Stimulated activated naive CD8-positive, alpha-beta T cell treated with anti-CD3 and anti-CD28 coated beads, Interleukin-15, Interleukin-2, amounts not matched to agents 100 ng/mL and 50 ng/mL, for 24 hours (primary cell): ENCODE results near the gene MORN5.

Experiments used
- H3K27ac Mint-ChIP-seq: one replicate; pipeline ENCODE4 v1.8.0; 2021; ENCODE audit warnings: mild to moderate bottlenecking, mixed read lengths
- H3K27me3 Mint-ChIP-seq: one replicate; pipeline ENCODE4 v1.8.0; 2021; ENCODE audit warnings: mixed read lengths
- H3K36me3 Mint-ChIP-seq: one replicate; pipeline ENCODE4 v1.8.0; 2021; ENCODE audit warnings: low read depth, mixed read lengths
- H3K4me1 Mint-ChIP-seq: one replicate; pipeline ENCODE4 v1.8.0; 2021; ENCODE audit warnings: low read depth, mixed read lengths
- H3K4me3 Mint-ChIP-seq: one replicate; pipeline ENCODE4 v1.8.0; 2021; ENCODE audit warnings: mild to moderate bottlenecking, mixed read lengths
- H3K9me3 Mint-ChIP-seq: one replicate; pipeline ENCODE4 v1.8.0; 2021; ENCODE audit warnings: mixed read lengths

The MORN5 gene

GRCh38 chr9:122131401-122132001, 28.2 kb upstream of the MORN5 start:
- no peak overlapping the region for H3K4me3 Mint-ChIP-seq
- H3K9me3 Mint-ChIP-seq = no peaks in the 10 kb centered on the region
- H3K4me1 Mint-ChIP-seq = peaks cover 7% of the 10 kb centered on the region
- H3K27me3 Mint-ChIP-seq = peaks cover 9% of the 10 kb centered on the region
- no peaks in the 10 kb centered on the region for H3K36me3 Mint-ChIP-seq
- no peak overlapping the region for H3K27ac Mint-ChIP-seq

DNA sequence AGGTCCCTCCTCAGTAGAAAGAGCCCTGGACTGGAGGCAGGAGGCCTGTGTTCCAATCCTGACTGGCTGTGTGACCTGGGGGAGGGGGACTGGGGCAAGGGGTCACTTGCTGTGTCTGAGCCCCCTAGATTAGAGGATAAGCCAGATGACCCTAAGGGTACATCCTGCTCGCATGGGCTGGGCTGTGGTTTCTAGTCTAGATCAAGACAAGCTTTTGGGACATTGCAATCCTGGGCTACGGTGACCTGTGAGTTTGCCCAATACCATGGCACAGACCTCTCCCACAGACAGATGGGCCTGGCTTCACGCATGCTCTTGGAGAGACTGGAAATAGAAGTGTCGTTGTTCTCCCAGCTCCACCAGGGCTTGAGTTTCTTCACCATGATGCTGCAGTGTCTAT, 27.2 kb upstream of the MORN5 start:
- H3K36me3 Mint-ChIP-seq = no peaks in the 10 kb centered on the region
- peaks cover under 1% of the 10 kb centered on the region for H3K4me1 Mint-ChIP-seq
- no peak overlapping the region for H3K27ac Mint-ChIP-seq
- H3K4me3 Mint-ChIP-seq = no peak overlapping the region
- H3K27me3 Mint-ChIP-seq = peaks cover 4% of the 10 kb centered on the region
- no peaks in the 10 kb centered on the region for H3K9me3 Mint-ChIP-seq

DNA sequence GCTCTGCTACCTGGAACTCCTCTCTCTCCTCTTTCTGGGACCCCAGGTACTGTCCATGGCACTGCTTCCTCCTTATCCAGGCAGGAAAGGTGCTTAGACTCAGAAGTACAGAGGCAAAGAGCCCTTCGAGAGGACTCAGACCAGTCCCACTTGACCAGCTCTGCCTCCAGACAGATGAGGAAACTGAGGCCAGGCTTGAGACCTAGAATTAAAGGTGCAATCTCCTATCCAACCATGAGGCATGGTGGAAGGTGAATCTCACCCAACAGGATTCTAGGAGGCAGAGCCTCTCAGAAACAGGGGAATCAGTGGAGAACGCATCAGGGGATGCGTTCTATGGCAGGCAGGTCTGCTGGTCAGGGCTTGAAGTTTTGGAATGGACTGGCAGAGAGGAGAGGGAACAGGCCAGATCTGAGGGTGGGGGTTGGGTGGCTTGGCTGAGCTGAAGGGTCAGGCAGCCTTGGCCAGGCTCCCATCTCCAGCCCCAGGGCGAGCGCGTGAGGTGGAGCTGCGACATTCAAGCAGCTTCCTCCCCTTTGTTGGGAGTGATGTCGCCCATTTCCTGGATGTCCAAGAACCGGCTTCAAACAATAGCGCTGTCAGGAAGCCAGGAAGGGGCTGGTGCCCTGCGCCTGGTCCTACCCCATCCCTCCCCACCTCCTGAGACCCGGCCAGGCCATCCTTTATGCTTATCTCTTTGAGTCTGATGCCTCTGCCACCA, 26.3 kb upstream of the MORN5 start:
- Mint-ChIP-seq H3K36me3 (no peaks in the 10 kb centered on the region), H3K4me1 (no peaks in the 10 kb centered on the region), H3K4me3 (no peak overlapping the region), H3K27me3 (no peaks in the 10 kb centered on the region), H3K27ac (no peak overlapping the region), H3K9me3 (no peaks in the 10 kb centered on the region)

DNA sequence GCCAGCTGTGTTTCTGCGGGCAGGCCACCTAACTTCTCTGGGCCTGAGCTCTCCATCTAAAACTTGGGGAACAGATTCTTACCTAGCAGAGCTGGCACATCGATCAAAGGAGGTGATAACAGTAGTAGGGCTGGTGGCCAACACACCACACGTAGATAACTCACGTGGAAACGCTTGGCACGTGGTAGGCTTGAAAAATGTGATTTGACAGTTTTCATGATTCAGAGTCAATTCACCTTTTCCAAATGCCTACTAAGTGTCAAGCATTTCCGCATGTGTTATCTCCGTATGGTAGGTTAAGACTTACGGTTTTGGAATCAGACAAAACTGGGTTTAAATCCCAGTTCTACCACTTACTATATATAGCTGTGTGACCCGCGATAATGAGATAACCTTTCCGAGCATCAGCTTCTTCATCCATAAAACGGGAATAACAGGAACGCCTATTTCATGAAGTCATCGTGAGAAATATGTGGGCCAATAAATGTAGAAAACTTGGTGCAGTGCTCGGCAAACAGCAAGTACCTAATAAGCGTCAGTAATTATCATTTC, 25.6 kb upstream of the MORN5 start:
- Mint-ChIP-seq H3K4me1 (no peaks in the 10 kb centered on the region), H3K27me3 (no peaks in the 10 kb centered on the region), H3K27ac (no peak overlapping the region), H3K36me3 (no peaks in the 10 kb centered on the region), H3K4me3 (no peak overlapping the region), H3K9me3 (no peaks in the 10 kb centered on the region)

DNA sequence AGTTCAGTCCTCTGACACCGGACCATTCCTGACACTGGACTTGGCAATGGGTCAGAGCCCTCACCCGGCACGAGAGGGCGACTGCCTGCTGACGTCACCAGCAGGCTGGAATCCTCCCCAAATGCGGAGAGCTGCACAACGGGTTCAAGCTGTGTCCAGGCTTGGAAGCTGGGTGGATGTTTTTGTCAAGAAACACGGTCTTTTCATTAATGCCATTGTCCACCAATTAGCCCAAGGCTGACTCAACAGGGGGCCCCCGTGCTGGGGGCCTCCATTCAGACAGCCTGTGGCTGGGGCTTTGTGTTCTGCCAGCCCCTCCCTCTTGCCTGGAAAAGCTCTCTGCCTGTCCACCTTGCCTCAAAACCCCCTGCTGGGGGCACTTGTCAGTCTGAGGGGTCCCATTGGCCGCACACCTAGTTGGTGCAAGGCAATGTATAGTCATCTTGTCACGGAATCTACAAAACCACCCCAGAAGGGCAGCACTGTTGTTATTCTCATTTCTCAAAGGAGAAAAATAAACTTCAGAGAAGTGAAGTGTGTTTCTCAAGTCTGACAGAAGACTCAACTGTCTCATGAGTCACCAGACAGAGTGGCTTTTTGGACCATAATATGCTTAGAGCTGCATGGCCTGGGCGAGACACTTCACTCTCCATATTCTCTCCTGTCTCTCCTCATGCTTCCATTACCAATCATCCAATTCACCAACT, 24.7 kb upstream of the MORN5 start:
- Mint-ChIP-seq H3K4me3 (no peak overlapping the region), H3K36me3 (no peaks in the 10 kb centered on the region), H3K27me3 (no peaks in the 10 kb centered on the region), H3K27ac (no peak overlapping the region), H3K9me3 (no peaks in the 10 kb centered on the region), H3K4me1 (no peaks in the 10 kb centered on the region)

DNA sequence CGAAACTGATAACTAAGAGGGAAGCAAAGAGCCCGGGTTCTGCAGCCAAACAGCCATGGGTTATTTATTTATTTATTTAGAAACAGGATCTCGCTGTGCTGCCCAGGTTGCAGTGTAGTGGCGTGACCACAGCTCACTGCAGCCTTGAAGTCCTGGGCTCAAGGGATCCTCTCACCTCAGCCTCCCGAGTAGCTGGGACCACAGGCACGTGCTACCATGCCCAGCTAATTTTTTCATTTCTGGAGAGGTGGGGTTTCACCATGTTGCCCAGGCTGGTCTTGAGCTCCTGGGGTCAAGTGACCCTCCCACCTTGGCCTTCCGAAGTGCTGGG, 24.2 kb upstream of the MORN5 start:
- Mint-ChIP-seq H3K27ac (no peak overlapping the region), H3K27me3 (no peaks in the 10 kb centered on the region), H3K4me1 (no peaks in the 10 kb centered on the region), H3K9me3 (no peaks in the 10 kb centered on the region), H3K36me3 (no peaks in the 10 kb centered on the region), H3K4me3 (no peak overlapping the region)

DNA sequence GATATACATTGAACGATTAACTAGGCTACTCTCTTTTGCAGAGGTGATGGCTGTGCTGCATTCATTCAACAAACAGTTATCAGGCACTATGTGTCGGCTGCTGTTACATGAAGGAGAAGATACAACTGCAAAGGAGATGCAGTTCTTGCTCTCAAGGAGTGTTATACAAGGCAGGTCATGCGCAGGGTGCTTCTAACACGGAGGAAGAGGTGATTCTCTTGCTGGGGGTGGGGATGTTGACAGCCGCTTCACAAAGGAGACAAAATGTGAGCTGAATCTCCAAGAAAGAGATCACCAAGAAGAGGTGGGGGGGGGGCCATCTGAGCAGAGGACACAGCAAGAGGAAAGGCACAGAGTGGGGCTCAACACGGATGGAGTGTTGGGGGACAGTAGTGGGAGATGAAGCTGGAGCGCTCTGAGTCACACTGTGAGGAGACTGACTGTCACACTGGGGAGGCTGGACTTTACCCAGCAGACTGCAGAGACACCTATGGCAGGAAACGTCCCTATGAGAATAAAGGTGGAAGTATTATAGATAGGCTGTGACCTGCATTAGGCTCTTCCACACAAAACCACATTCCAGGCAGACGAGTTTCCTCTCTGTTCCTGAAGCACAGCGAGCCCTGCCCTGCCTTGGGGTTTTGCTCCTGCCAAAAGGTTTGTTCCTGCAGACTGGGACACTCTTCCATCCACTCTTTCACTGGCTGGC, 21.0 kb upstream of the MORN5 start:
- no peaks in the 10 kb centered on the region for H3K4me1 Mint-ChIP-seq
- no peaks in the 10 kb centered on the region for H3K9me3 Mint-ChIP-seq
- H3K36me3 Mint-ChIP-seq = peaks cover 5% of the 10 kb centered on the region
- no peaks in the 10 kb centered on the region for H3K27me3 Mint-ChIP-seq
- no peak overlapping the region for H3K27ac Mint-ChIP-seq
- no peak overlapping the region for H3K4me3 Mint-ChIP-seq

DNA sequence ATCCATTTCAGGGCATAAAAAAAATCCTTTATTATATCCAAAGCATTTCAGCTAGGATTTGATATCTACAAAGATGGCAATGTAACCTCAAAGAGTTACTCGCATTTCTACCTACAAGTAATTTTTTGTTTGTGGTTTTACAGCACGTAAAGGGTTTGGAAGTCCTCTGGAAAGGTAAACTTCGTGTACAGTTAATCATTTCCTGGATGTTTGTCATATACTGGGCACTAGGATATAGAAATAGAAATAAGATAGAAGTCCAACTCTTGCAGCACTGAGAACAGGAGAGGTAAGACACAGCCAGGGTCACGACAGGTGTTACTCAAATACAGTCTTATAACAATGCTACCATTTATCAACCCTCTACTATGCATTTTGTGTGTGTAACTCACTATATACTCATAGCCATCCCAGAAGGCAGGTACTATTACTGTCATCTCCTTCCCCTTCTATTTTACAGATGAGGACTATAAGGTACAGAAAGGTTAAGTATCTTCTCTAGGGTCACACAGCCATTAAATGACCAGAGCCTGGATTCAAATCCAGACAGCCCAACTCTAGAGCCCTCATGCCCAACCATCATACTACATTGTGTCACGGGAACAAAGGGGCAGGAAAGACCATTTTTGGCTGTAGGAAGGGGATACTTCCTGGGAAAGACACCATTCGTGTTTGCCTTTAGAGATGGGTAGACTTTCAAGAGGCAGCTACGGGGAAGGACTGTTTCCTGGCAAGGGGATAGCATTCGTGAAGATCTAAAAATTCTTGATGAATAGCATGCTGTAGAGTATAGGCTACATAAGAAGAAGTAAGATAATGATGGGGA, 19.1 kb upstream of the MORN5 start:
- Mint-ChIP-seq H3K36me3 (peaks cover 22% of the 10 kb centered on the region), H3K4me3 (no peak overlapping the region), H3K4me1 (no peaks in the 10 kb centered on the region), H3K9me3 (no peaks in the 10 kb centered on the region), H3K27me3 (no peaks in the 10 kb centered on the region), H3K27ac (no peak overlapping the region)

GRCh38 chr9:122141671-122142070, 18.0 kb upstream of the MORN5 start:
- Mint-ChIP-seq H3K4me1 (no peaks in the 10 kb centered on the region), H3K27me3 (no peaks in the 10 kb centered on the region), H3K4me3 (no peak overlapping the region), H3K27ac (no peak overlapping the region), H3K36me3 (peaks cover 26% of the 10 kb centered on the region), H3K9me3 (no peaks in the 10 kb centered on the region)

DNA sequence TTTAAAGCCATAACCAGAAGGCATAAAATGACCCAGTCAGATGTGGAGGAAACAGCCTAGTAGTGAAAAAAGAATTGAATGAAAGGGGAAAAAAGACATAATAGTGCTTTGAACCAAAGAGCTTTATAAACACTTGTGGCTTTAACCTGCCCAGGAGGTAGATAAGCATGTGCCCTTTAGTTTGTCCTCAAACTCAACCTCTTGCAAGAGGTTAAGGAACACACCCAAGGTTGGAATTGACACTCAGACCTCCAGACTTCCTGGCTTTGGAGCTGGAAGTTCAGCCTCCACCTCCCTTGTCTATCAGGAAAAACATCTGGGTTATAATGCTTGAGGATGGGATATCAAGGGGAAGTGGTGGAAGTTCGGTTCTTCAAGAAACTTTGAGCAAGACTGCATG, 16.4 kb upstream of the MORN5 start:
- Mint-ChIP-seq H3K4me3 (no peak overlapping the region), H3K36me3 (peaks cover 39% of the 10 kb centered on the region), H3K27ac (no peak overlapping the region), H3K27me3 (no peaks in the 10 kb centered on the region), H3K9me3 (no peaks in the 10 kb centered on the region), H3K4me1 (no peaks in the 10 kb centered on the region)

DNA sequence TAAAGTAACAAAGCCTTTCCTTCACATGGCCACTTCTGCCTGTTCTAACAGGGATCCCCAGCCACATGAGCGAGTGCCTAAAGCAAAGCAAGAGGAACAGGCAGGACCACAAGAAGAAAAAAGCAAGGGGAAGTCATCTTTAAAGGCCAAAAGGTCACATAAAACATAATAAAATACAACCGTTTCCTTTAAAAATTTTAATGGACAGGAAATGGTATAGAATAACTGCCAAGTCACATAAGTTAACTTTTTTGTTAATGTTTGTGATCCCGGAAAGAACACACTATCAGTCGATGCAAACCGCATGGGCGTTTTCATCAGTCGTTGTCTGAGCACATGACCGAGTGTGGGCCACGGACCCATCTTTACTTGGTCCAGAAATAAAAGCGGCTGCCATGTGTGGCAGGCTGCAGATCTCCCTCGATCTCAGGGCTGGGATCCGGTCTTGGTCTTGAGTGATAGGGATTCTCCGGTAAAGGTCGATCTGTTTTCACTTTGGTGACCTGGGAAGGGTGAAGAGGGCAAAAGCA, 15.8 kb upstream of the MORN5 start:
- Mint-ChIP-seq H3K4me3 (no peak overlapping the region), H3K9me3 (no peaks in the 10 kb centered on the region), H3K27me3 (no peaks in the 10 kb centered on the region), H3K27ac (no peak overlapping the region), H3K4me1 (no peaks in the 10 kb centered on the region), H3K36me3 (peaks cover 45% of the 10 kb centered on the region)

DNA sequence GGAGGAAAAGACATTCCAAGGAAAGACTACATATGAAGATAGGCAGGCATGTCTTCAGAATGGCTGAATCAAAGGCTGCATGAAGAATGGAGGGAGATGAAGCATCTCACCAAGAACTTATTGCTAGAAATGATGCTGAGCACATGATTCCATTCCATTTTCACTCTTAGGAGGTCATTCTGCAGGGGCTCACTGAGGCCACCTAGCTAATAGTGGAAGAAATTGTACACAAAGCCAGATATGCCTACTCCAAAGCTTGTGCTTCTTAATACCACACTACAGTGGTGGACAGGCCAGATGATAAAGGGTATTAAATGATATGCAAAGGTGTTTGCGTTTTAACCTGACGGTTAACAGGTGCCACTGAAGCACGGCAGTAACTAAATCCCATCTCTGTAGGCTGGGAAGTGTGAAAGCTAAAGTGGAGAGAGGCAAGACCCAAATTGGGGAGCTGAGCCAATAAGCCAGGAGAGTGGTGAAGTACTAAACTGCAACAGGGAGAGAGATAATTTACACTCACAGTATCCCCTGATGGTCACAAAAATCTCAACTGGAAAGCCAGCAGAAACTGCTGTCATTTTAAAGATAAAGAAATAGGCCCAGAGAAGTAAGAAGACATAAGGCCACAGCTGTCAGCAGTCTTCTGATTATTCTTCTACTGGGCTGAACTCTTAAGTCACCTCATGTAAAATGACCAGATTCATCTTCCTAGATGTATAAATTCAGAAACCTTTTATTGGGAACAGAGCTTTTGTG, 14.7 kb upstream of the MORN5 start:
- Mint-ChIP-seq H3K4me1 (no peaks in the 10 kb centered on the region), H3K4me3 (no peak overlapping the region), H3K27ac (no peak overlapping the region), H3K9me3 (no peaks in the 10 kb centered on the region), H3K27me3 (no peaks in the 10 kb centered on the region), H3K36me3 (peaks cover 50% of the 10 kb centered on the region)

DNA sequence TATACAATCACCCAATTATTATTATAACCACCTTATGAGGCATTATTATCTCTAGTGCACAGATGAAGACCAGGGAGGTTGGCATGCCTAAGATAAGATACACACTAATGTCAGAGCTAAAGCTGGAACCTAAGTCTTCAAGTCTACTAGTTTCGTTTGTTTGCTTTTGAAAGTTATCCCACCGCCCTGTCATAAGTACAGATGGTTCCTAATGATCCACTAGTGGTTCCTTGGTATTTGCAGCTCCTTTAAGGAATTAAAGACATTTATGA, 14.2 kb upstream of the MORN5 start:
- no peaks in the 10 kb centered on the region for H3K9me3 Mint-ChIP-seq

More for the DNA sequence above, 14.2 kb upstream of the MORN5 start:
- H3K27me3 Mint-ChIP-seq = no peaks in the 10 kb centered on the region
- H3K4me3 Mint-ChIP-seq = no peak overlapping the region
- no peaks in the 10 kb centered on the region for H3K4me1 Mint-ChIP-seq
- no peak overlapping the region for H3K27ac Mint-ChIP-seq
- H3K36me3 Mint-ChIP-seq = peaks cover 53% of the 10 kb centered on the region
